ELR (cell line): ENCODE data around the gene USP11.

Source experiments
- DNase-seq: peaks from one replicate; pipeline ENCODE4 v3.0.0-alpha.2; 2015; ENCODE audit warnings: low read depth

Gene USP11

GRCh38 chrX:47224896-47225290 is 7.9 kb upstream of the USP11 start:
- DNase-seq = no peak

GRCh38 chrX:47226071-47226470 is 6.7 kb upstream of the USP11 start:
- DNase-seq = no peak

- DNase-seq = no peak
Measured at GRCh38 chrX:47226531-47227333, 6.1 kb upstream of the USP11 start.

- DNase-seq = no peak
Measured at GRCh38 chrX:47227334-47227583, 5.5 kb upstream of the USP11 start.

- DNase-seq = no peak
Measured at GRCh38 chrX:47228550-47229270, 4.1 kb upstream of the USP11 start.

GRCh38 chrX:47229427-47229826 is 3.4 kb upstream of the USP11 start:
- DNase-seq = no peak

- no peak for DNase-seq
Measured at GRCh38 chrX:47230136-47230868, 2.5 kb upstream of the USP11 start.

- no peak for DNase-seq
Measured at GRCh38 chrX:47231167-47231566, 1.6 kb upstream of the USP11 start.

- peak; percentile 10 for DNase-seq
Measured at GRCh38 chrX:47232197-47232802, 509 bp upstream of the USP11 start.

GRCh38 chrX:47233333-47234113 is 714 bp downstream of the USP11 start:
- DNase-seq = peak; percentile 96

GRCh38 chrX:47234583-47234982 is 1.8 kb downstream of the USP11 start:
- DNase-seq = peak; percentile 21

- no peak for DNase-seq
Measured at GRCh38 chrX:47235691-47236103, 2.9 kb downstream of the USP11 start.

- no peak for DNase-seq
Measured at GRCh38 chrX:47239199-47239598, 6.4 kb downstream of the USP11 start.

GRCh38 chrX:47239898-47240545 is 7.2 kb downstream of the USP11 start:
- no peak for DNase-seq

GRCh38 chrX:47240619-47241018 is 7.8 kb downstream of the USP11 start:
- no peak for DNase-seq

GRCh38 chrX:47241201-47242011 is 8.6 kb downstream of the USP11 start:
- no peak for DNase-seq

- no peak for DNase-seq
Measured at GRCh38 chrX:47242321-47242720, 9.5 kb downstream of the USP11 start.

GRCh38 chrX:47243351-47243750 is 10.5 kb downstream of the USP11 start:
- no peak for DNase-seq

- no peak for DNase-seq
Measured at GRCh38 chrX:47244676-47245075, 11.9 kb downstream of the USP11 start.

- no peak for DNase-seq
Measured at GRCh38 chrX:47245156-47245555, 12.3 kb downstream of the USP11 start.
